Keratinocyte (primary cell): Measurements from ENCODE around the gene ZNF76. TPM values are rescaled to one million over a fixed set of nuclear protein-coding genes. Genes with fewer than 3 reads are reported as not detected.

Experiments
- DNase-seq: peaks from one replicate; pipeline ENCODE4 v3.0.0-alpha.2; 2011; ENCODE audit warnings: low read depth, missing footprints, low spot score
- FAIRE-seq: peaks from 2 replicates; lab custom pipeline; 2011; peaks lifted over from hg19 to GRCh38; lab: Jason Lieb, UNC
- H2AFZ ChIP-seq: 2 replicates; pipeline ENCODE4 v1.6.0; 2012; ENCODE audit warnings: low read length, control low read depth, inconsistent platforms; ENCODE audit not compliant: control insufficient read depth
- H3K27ac ChIP-seq: 2 replicates; pipeline ENCODE4 v1.5.1; 2011; ENCODE audit warnings: low read length; ENCODE audit not compliant: control insufficient read depth, insufficient read depth
- H3K27me3 ChIP-seq: 3 replicates; pipeline ENCODE4 v1.6.0; 2011; ENCODE audit warnings: low read length; ENCODE audit not compliant: control insufficient read depth, insufficient read depth; ENCODE audit errors: extremely low read depth
- H3K36me3 ChIP-seq, 2 experiments: 2 replicates in 1 of 2; 3 replicates in 1 of 2; pipeline ENCODE4 v1.5.1; 2011; ENCODE audit warnings: low read length in 2 of 2, mild to moderate bottlenecking in 1 of 2; ENCODE audit not compliant: control insufficient read depth in 2 of 2, insufficient read depth in 2 of 2; ENCODE audit errors: extremely low read depth in 1 of 2
- H3K4me1 ChIP-seq: 3 replicates; pipeline ENCODE4 v1.5.1; 2011; ENCODE audit warnings: low read length; ENCODE audit not compliant: control insufficient read depth, insufficient read depth; ENCODE audit errors: extremely low read depth
- H3K4me2 ChIP-seq: 3 replicates; pipeline ENCODE4 v1.6.0; 2011; ENCODE audit warnings: low read depth, low read length; ENCODE audit not compliant: control insufficient read depth, insufficient read depth; ENCODE audit errors: extremely low read depth
- H3K4me3 ChIP-seq, 3 experiments: fragments of 200-600 bp in 1 of 3; sonication (generic) in 1 of 3; 2 replicates in 2 of 3; 3 replicates in 1 of 3; pipeline ENCODE4 v1.5.1; 2011 to 2016; ENCODE audit warnings: low read length in 3 of 3, mild to moderate bottlenecking in 3 of 3, control low read depth in 2 of 3, inconsistent platforms in 1 of 3, low read depth in 1 of 3, mixed read lengths in 1 of 3, mixed run types in 1 of 3, moderate library complexity in 1 of 3; ENCODE audit not compliant: control insufficient read depth in 2 of 3, insufficient read depth in 2 of 3; ENCODE audit errors: extremely low read depth in 1 of 3
- H3K79me2 ChIP-seq: 2 replicates; pipeline ENCODE4 v1.6.0; 2012; ENCODE audit warnings: low read length; ENCODE audit not compliant: control insufficient read depth, insufficient read depth
- H3K9ac ChIP-seq: 3 replicates; pipeline ENCODE4 v1.6.0; 2011; ENCODE audit warnings: low read length; ENCODE audit not compliant: control insufficient read depth, insufficient read depth; ENCODE audit errors: extremely low read depth
- H3K9me1 ChIP-seq: 3 replicates; pipeline ENCODE4 v1.6.0; 2011; ENCODE audit warnings: low read length; ENCODE audit not compliant: control insufficient read depth, insufficient read depth; ENCODE audit errors: extremely low read depth
- H3K9me3 ChIP-seq: 2 replicates; pipeline ENCODE4 v1.5.1; 2012; ENCODE audit warnings: low read depth, low read length; ENCODE audit not compliant: control insufficient read depth
- H4K20me1 ChIP-seq: 3 replicates; pipeline ENCODE4 v1.6.0; 2011; ENCODE audit warnings: low read length; ENCODE audit not compliant: control insufficient read depth, insufficient read depth; ENCODE audit errors: extremely low read depth
- EZH2 ChIP-seq: IDR thresholded peaks from one replicate; pipeline ENCODE4 v1.6.1; 2012; ENCODE audit warnings: inconsistent platforms, mild to moderate bottlenecking, low read length, moderate library complexity
- dilution Hi-C: fragments of 300-500 bp; cut with MboI; formaldehyde crosslinking; loops from one replicate; pipeline ENCODE4 v1.7.0; 2020; ENCODE audit warnings: low sequenced_read_pairs; ENCODE audit not compliant: extremely low pct_ligation_motif_present
- polyA plus RNA-seq, 5 experiments: library from polyadenylated mRNA; depleted of rRNA in 3 of 5; stranded (reverse) in 3 of 5; stranded (forward) in 1 of 5; unstranded in 1 of 5; fragments of >200 nt; gene quantifications; 1 replicate in 1 of 5; 2 replicates in 3 of 5; 3 replicates in 1 of 5; pipeline versions ENCODE4 v1.2.1 to v1.2.3, GENCODE V29; 2011 to 2012; ENCODE audit warnings: missing spikeins in 2 of 5, low read depth in 1 of 5, low replicate concordance in 1 of 5
- TF ChIP-seq, protein P1 (sequence below), 3 experiments: IDR thresholded peaks in 1 of 3; conservative IDR thresholded peaks in 1 of 3; optimal IDR thresholded peaks in 1 of 3; 2 replicates in 2 of 3; 3 replicates in 1 of 3; pipeline versions ENCODE3 to v1.5.1; 2011; ENCODE audit warnings: low read length in 3 of 3, mild to moderate bottlenecking in 3 of 3, moderate library complexity in 2 of 3, control low read depth in 1 of 3, inconsistent platforms in 1 of 3; ENCODE audit not compliant: insufficient read depth in 2 of 3; ENCODE audit errors: extremely low read depth in 1 of 3

ZNF76 gene
- polyA plus RNA-seq, 1 donor (not counting 4 experiments of a cell fraction or from before 2014, with no cell fraction given), result 7.2 TPM

DNA sequence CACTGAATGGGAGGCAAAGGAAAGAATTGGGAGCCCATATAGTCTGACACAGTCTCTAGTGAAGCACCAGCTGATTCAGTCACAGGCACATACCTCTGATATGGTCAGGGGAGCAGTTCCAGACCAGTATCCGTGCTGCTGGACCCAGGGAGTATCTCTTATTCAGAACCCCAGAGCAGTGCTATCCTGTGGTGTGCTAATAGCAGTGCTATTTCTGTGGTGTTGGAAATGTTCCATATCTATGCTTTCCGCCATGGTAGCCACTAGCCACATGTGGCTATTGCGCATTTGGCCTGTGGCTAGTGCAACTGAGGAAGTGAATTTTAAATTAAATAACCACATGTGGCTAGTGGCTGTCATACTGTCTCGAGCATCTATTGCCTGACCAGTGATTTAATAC is 34.8 kb upstream of the ZNF76 start:
- Histone ChIP-seq H4K20me1 (no peaks in the 10 kb centered on the region), H3K4me3 (no peak overlapping the region), H3K4me2 (no peak overlapping the region), H3K36me3 (no peaks in the 10 kb centered on the region), H3K9me3 (no peaks in the 10 kb centered on the region), H3K9ac (no peak overlapping the region), H2AFZ (no peak overlapping the region), H3K27me3 (peaks cover 5% of the 10 kb centered on the region), H3K27ac (no peak overlapping the region), H3K79me2 (no peaks in the 10 kb centered on the region), H3K9me1 (no peaks in the 10 kb centered on the region), H3K4me1 (no peaks in the 10 kb centered on the region)
- DNase-seq (no peak), FAIRE-seq (no peak)
- dilution Hi-C loops, result no loop called here
- TF ChIP-seq, protein P1, sequence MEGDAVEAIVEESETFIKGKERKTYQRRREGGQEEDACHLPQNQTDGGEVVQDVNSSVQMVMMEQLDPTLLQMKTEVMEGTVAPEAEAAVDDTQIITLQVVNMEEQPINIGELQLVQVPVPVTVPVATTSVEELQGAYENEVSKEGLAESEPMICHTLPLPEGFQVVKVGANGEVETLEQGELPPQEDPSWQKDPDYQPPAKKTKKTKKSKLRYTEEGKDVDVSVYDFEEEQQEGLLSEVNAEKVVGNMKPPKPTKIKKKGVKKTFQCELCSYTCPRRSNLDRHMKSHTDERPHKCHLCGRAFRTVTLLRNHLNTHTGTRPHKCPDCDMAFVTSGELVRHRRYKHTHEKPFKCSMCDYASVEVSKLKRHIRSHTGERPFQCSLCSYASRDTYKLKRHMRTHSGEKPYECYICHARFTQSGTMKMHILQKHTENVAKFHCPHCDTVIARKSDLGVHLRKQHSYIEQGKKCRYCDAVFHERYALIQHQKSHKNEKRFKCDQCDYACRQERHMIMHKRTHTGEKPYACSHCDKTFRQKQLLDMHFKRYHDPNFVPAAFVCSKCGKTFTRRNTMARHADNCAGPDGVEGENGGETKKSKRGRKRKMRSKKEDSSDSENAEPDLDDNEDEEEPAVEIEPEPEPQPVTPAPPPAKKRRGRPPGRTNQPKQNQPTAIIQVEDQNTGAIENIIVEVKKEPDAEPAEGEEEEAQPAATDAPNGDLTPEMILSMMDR (optimal IDR thresholded peaks at IDR 0.05 in 1 of 3, IDR thresholded peaks at IDR 0.05 in 1 of 3, conservative IDR thresholded peaks at IDR 0.05 in 1 of 3; ENCODE audit: extremely low read depth in 1 of 3, insufficient read depth in 2 of 3, low read length in 3 of 3), result no peak
- no peak for TF ChIP-seq EZH2

DNA sequence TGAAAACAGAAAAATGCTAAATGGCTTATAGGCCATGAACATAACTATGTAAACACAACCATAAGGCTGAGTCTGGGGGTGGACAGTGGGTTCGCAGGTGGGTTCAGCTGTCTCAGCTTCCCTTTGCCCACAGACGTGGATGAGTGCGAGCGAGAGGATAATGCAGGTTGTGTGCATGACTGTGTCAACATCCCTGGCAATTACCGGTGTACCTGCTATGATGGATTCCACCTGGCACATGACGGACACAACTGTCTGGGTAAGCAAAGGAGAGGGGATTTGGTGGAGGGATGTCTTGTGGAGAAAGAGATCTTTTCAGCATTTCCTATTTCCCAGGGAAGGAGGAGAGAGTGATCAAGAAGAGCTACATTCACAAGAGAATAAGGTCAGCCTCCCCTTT is 31.1 kb upstream of the ZNF76 start:
- Histone ChIP-seq H3K4me1 (no peaks in the 10 kb centered on the region), H3K27me3 (peaks cover under 1% of the 10 kb centered on the region), H3K79me2 (no peaks in the 10 kb centered on the region), H3K36me3 (no peaks in the 10 kb centered on the region), H4K20me1 (no peaks in the 10 kb centered on the region), H3K9me1 (no peaks in the 10 kb centered on the region), H3K27ac (no peak overlapping the region), H3K9me3 (no peaks in the 10 kb centered on the region), H3K4me2 (no peak overlapping the region), H3K4me3 (no peak overlapping the region), H2AFZ (no peak overlapping the region), H3K9ac (no peak overlapping the region)
- FAIRE-seq (no peak), DNase-seq (no peak)
- no peak for TF ChIP-seq EZH2
- TF ChIP-seq, protein P1 (optimal IDR thresholded peaks at IDR 0.05 in 1 of 3, IDR thresholded peaks at IDR 0.05 in 1 of 3, conservative IDR thresholded peaks at IDR 0.05 in 1 of 3; ENCODE audit: extremely low read depth in 1 of 3, insufficient read depth in 2 of 3, low read length in 3 of 3), result no peak
- dilution Hi-C loops, result no loop called here
